ENCODE measurements around the gene CPEB3. TPM values are rescaled to one million over a fixed set of nuclear protein-coding genes. Genes with fewer than 3 reads are reported as not detected.

The CPEB3 gene
- polyA plus RNA-seq, 2 donors = 1.9 to 2.3 TPM

DNA sequence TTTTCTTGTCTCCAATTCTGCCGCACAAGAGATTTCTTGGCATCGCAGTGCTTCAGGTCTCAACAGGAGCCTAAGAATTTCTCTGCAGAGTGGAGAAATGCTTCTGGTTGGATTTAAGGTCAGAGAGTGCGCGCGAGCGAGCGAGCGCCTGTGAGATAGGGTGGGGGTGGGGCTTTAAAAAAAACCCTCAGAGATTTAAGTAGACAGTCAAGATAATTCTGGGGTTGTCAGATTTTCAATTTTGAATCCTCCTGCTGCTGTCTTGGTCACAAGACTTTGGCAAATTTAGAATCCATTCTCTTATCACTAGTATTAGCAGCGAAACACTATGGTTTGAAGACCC is 49.7 kb downstream of the CPEB3 start:
- no peaks in the 10 kb centered on the region for H3K36me3 ChIP-seq (ENCODE audit: control insufficient read depth in 2 of 2, insufficient read depth in 2 of 2, low read length in 1 of 2)
- H3K9me3 ChIP-seq (ENCODE audit: control insufficient read depth in 2 of 2, insufficient read depth in 1 of 2, low read depth in 1 of 2, low read length in 1 of 2) = no peaks in the 10 kb centered on the region
- H3K27ac ChIP-seq (ENCODE audit: low read depth in 2 of 2, low read length in 1 of 2) = peak overlapping the region; percentile 93 to 97
- peak overlapping the region; percentile 20 to 77 for H3K4me3 ChIP-seq (ENCODE audit: low read depth in 1 of 2, low read length in 2 of 2)
- H3K4me1 ChIP-seq (ENCODE audit: control insufficient read depth in 2 of 2, insufficient read depth in 2 of 2, low read length in 1 of 2) = no peaks in the 10 kb centered on the region
- 10 to 15% methylated on average over 9 of the region's 9 CpGs for WGBS, 2 donors
- H3K27me3 ChIP-seq (ENCODE audit: control insufficient read depth in 1 of 2, insufficient read depth in 2 of 2, low read length in 2 of 2) = no peaks in the 10 kb centered on the region

GRCh38 chr10:92240289-92241157 is 50.4 kb downstream of the CPEB3 start:
- Histone ChIP-seq H3K36me3 (ENCODE audit: control insufficient read depth in 2 of 2, insufficient read depth in 2 of 2, low read length in 1 of 2) (no peaks in the 10 kb centered on the region), H3K4me3 (ENCODE audit: low read depth in 1 of 2, low read length in 2 of 2) (peak overlapping the region; percentile 77 to 85), H3K27ac (ENCODE audit: low read depth in 2 of 2, low read length in 1 of 2) (peak overlapping the region; percentile 93 to 97), H3K4me1 (ENCODE audit: control insufficient read depth in 2 of 2, insufficient read depth in 2 of 2, low read length in 1 of 2) (no peaks in the 10 kb centered on the region), H3K27me3 (ENCODE audit: control insufficient read depth in 1 of 2, insufficient read depth in 2 of 2, low read length in 2 of 2) (no peaks in the 10 kb centered on the region), H3K9me3 (ENCODE audit: control insufficient read depth in 2 of 2, insufficient read depth in 1 of 2, low read depth in 1 of 2, low read length in 1 of 2) (no peaks in the 10 kb centered on the region)
- WGBS, 2 donors = 0% methylated on average over 28 of the region's 28 CpGs

DNA sequence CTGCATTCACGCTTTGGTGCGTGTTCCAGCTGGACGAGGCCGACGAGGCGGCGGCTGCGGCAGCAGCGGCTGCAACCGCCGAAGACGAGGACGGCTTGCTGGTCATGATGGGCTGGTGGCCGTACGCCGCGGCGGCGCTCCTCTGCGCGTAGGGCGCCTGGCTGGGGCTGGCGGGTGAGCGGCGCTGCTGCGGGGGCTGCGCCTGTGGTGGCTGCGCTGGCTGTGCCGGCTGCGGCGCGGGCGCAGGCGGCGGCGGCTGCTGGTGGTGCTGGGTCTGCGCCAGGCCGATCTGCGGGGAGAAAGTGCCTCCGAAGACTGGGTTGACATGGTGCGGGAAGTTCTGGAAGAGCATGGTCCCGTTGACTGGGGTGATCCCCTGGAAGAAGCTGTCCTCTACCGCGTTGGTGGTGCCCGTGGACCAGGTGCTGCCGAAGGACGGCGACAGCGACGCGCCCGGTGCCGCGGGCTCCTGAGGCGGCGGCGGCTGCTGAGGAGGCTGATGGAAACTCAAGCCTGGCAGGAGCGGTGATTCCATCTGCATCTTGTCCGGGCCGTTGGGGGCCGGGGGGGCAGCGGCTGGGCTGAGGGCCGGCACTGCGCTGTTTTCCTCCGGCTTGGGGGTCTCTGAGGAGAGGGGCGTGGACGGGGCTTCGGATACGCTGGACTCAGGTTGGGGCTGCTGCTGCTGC is 51.1 kb downstream of the CPEB3 start:
- no peaks in the 10 kb centered on the region for H3K36me3 ChIP-seq (ENCODE audit: control insufficient read depth in 2 of 2, insufficient read depth in 2 of 2, low read length in 1 of 2)
- no peaks in the 10 kb centered on the region for H3K9me3 ChIP-seq (ENCODE audit: control insufficient read depth in 2 of 2, insufficient read depth in 1 of 2, low read depth in 1 of 2, low read length in 1 of 2)
- 0 to 1% methylated on average over 61 to 69 of the region's 69 CpGs for WGBS, 2 donors
- H3K4me1 ChIP-seq (ENCODE audit: control insufficient read depth in 2 of 2, insufficient read depth in 2 of 2, low read length in 1 of 2) = no peaks in the 10 kb centered on the region
- H3K27ac ChIP-seq (ENCODE audit: low read depth in 2 of 2, low read length in 1 of 2) = peak overlapping the region; percentile 93 to 97
- no peaks in the 10 kb centered on the region for H3K27me3 ChIP-seq (ENCODE audit: control insufficient read depth in 1 of 2, insufficient read depth in 2 of 2, low read length in 2 of 2)
- peak overlapping the region; percentile 77 to 85 for H3K4me3 ChIP-seq (ENCODE audit: low read depth in 1 of 2, low read length in 2 of 2)

DNA sequence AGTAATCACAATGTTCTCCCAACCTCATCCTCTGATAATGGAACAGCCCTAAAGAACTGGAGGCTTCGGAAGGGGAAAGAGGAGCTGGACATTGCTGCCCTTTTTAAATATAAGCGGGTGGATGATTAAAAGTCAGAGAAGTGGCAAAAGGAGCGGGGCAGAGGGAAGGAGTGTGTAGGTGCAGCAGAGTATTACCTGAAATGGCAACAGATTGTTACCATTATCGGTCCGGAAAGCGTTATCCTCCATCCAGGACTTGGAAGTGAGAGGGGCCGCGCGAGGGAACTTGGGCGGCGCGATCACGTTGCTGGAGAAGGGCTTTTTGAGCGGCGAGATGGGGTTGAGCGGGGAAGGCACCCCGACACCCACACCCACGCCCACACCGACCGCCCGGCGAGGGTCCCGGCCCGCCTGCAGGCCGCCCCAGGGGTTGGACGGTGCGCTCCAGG is 51.7 kb downstream of the CPEB3 start:
- no peaks in the 10 kb centered on the region for H3K36me3 ChIP-seq (ENCODE audit: control insufficient read depth in 2 of 2, insufficient read depth in 2 of 2, low read length in 1 of 2)
- H3K9me3 ChIP-seq (ENCODE audit: control insufficient read depth in 2 of 2, insufficient read depth in 1 of 2, low read depth in 1 of 2, low read length in 1 of 2) = no peaks in the 10 kb centered on the region
- H3K27ac ChIP-seq (ENCODE audit: low read depth in 2 of 2, low read length in 1 of 2) = peak overlapping the region; percentile 93 to 97
- H3K4me3 ChIP-seq (ENCODE audit: low read depth in 1 of 2, low read length in 2 of 2) = peak overlapping the region; percentile 77 to 85
- WGBS, 2 donors = 19 to 33% methylated on average over 25 to 27 of the region's 27 CpGs
- H3K4me1 ChIP-seq (ENCODE audit: control insufficient read depth in 2 of 2, insufficient read depth in 2 of 2, low read length in 1 of 2) = no peaks in the 10 kb centered on the region
- no peaks in the 10 kb centered on the region for H3K27me3 ChIP-seq (ENCODE audit: control insufficient read depth in 1 of 2, insufficient read depth in 2 of 2, low read length in 2 of 2)

- no peaks in the 10 kb centered on the region for H3K9me3 ChIP-seq (ENCODE audit: control insufficient read depth in 2 of 2, insufficient read depth in 1 of 2, low read depth in 1 of 2, low read length in 1 of 2)
- peak overlapping the region; percentile 93 to 97 for H3K27ac ChIP-seq (ENCODE audit: low read depth in 2 of 2, low read length in 1 of 2)
- 32 to 42% methylated on average over 8 of the region's 8 CpGs for WGBS, 2 donors
- H3K27me3 ChIP-seq (ENCODE audit: control insufficient read depth in 1 of 2, insufficient read depth in 2 of 2, low read length in 2 of 2) = no peaks in the 10 kb centered on the region
- H3K4me1 ChIP-seq (ENCODE audit: control insufficient read depth in 2 of 2, insufficient read depth in 2 of 2, low read length in 1 of 2) = no peaks in the 10 kb centered on the region
- H3K4me3 ChIP-seq (ENCODE audit: low read depth in 1 of 2, low read length in 2 of 2) = peak overlapping the region; percentile 77 to 85
- H3K36me3 ChIP-seq (ENCODE audit: control insufficient read depth in 2 of 2, insufficient read depth in 2 of 2, low read length in 1 of 2) = no peaks in the 10 kb centered on the region
Measured at GRCh38 chr10:92238586-92239098, 52.2 kb downstream of the CPEB3 start.

- H3K27me3 ChIP-seq (ENCODE audit: control insufficient read depth in 1 of 2, insufficient read depth in 2 of 2, low read length in 2 of 2) = no peaks in the 10 kb centered on the region
- H3K36me3 ChIP-seq (ENCODE audit: control insufficient read depth in 2 of 2, insufficient read depth in 2 of 2, low read length in 1 of 2) = no peaks in the 10 kb centered on the region
- H3K27ac ChIP-seq (ENCODE audit: low read depth in 2 of 2, low read length in 1 of 2) = peak overlapping the region; percentile 83 to 97
- no peaks in the 10 kb centered on the region for H3K4me1 ChIP-seq (ENCODE audit: control insufficient read depth in 2 of 2, insufficient read depth in 2 of 2, low read length in 1 of 2)
- peak overlapping the region; percentile 16 to 77 for H3K4me3 ChIP-seq (ENCODE audit: low read depth in 1 of 2, low read length in 2 of 2)
- no peaks in the 10 kb centered on the region for H3K9me3 ChIP-seq (ENCODE audit: control insufficient read depth in 2 of 2, insufficient read depth in 1 of 2, low read depth in 1 of 2, low read length in 1 of 2)
- 48 to 67% methylated on average over 3 of the region's 3 CpGs for WGBS, 2 donors
Measured at GRCh38 chr10:92238054-92238585, 52.8 kb downstream of the CPEB3 start.

- Histone ChIP-seq H3K4me3 (ENCODE audit: low read depth in 1 of 2, low read length in 2 of 2) (no peak overlapping the region), H3K27ac (ENCODE audit: low read depth in 2 of 2, low read length in 1 of 2) (no peak overlapping the region), H3K36me3 (ENCODE audit: control insufficient read depth in 2 of 2, insufficient read depth in 2 of 2, low read length in 1 of 2) (no peaks in the 10 kb centered on the region), H3K4me1 (ENCODE audit: control insufficient read depth in 2 of 2, insufficient read depth in 2 of 2, low read length in 1 of 2) (peaks cover 0 to 3% of the 10 kb centered on the region in 2 donors), H3K27me3 (ENCODE audit: control insufficient read depth in 1 of 2, insufficient read depth in 2 of 2, low read length in 2 of 2) (no peaks in the 10 kb centered on the region), H3K9me3 (ENCODE audit: control insufficient read depth in 2 of 2, insufficient read depth in 1 of 2, low read depth in 1 of 2, low read length in 1 of 2) (no peaks in the 10 kb centered on the region)
- WGBS, 2 donors = 76 to 95% methylated on average over 1 of the region's 1 CpG
Measured at GRCh38 chr10:92231196-92231595, 59.7 kb downstream of the CPEB3 start.

- Histone ChIP-seq H3K27me3 (ENCODE audit: control insufficient read depth in 1 of 2, insufficient read depth in 2 of 2, low read length in 2 of 2) (no peaks in the 10 kb centered on the region), H3K36me3 (ENCODE audit: control insufficient read depth in 2 of 2, insufficient read depth in 2 of 2, low read length in 1 of 2) (peaks cover 0 to 2% of the 10 kb centered on the region in 2 donors), H3K27ac (ENCODE audit: low read depth in 2 of 2, low read length in 1 of 2) (peak overlapping the region in 1 of 2 donors; percentile 41), H3K4me3 (ENCODE audit: low read depth in 1 of 2, low read length in 2 of 2) (no peak overlapping the region), H3K4me1 (ENCODE audit: control insufficient read depth in 2 of 2, insufficient read depth in 2 of 2, low read length in 1 of 2) (no peaks in the 10 kb centered on the region), H3K9me3 (ENCODE audit: control insufficient read depth in 2 of 2, insufficient read depth in 1 of 2, low read depth in 1 of 2, low read length in 1 of 2) (no peaks in the 10 kb centered on the region)
- WGBS, 2 donors = 45 to 75% methylated on average over 1 of the region's 1 CpG
Measured at GRCh38 chr10:92222603-92223262, 68.1 kb downstream of the CPEB3 start.

- peaks cover 0 to 2% of the 10 kb centered on the region in 2 donors for H3K36me3 ChIP-seq (ENCODE audit: control insufficient read depth in 2 of 2, insufficient read depth in 2 of 2, low read length in 1 of 2)
- no peak overlapping the region for H3K27ac ChIP-seq (ENCODE audit: low read depth in 2 of 2, low read length in 1 of 2)
- H3K4me3 ChIP-seq (ENCODE audit: low read depth in 1 of 2, low read length in 2 of 2) = no peak overlapping the region
- no peaks in the 10 kb centered on the region for H3K9me3 ChIP-seq (ENCODE audit: control insufficient read depth in 2 of 2, insufficient read depth in 1 of 2, low read depth in 1 of 2, low read length in 1 of 2)
- 94 to 96% methylated on average over 6 of the region's 6 CpGs for WGBS, 2 donors
- no peaks in the 10 kb centered on the region for H3K4me1 ChIP-seq (ENCODE audit: control insufficient read depth in 2 of 2, insufficient read depth in 2 of 2, low read length in 1 of 2)
- no peaks in the 10 kb centered on the region for H3K27me3 ChIP-seq (ENCODE audit: control insufficient read depth in 1 of 2, insufficient read depth in 2 of 2, low read length in 2 of 2)
Measured at GRCh38 chr10:92219559-92219958, 71.3 kb downstream of the CPEB3 start.

Data from esophagus (tissue), 2 donors.